DMS 273 treated with DMSO at 0.1 percent for 48 hours (cell line): ENCODE data around the gene GP9.

Source experiments
- DNase-seq: peaks from one replicate; lab custom pipeline; 2025; lab: John Stamatoyannopoulos, UW

The GP9 gene

DNA sequence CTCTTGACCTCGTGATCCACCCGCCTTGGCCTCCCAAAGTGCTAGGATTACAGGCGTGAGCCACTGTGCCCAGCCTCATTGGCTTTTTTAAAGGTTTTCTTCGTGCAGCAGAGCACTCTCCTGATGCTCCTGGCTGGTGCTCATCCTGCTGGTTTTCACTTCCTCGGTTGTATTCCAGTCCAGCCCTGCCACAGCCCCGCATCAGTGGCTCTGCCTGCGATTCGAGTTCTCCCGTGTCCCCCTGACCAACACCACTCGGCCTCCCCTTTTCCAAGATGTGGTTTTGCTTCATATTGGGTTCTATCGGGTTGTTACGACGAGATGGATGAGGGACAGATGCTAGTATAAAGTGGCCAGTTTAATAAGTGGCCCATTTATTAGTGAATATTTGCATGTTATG, 31.7 kb upstream of the GP9 start:
- DNase-seq, result no peak

- no peak for DNase-seq
Observed at GRCh38 chr3:129030611-129031010, 30.0 kb upstream of the GP9 start.

GRCh38 chr3:129031476-129032215, 28.9 kb upstream of the GP9 start:
- no peak for DNase-seq

DNA sequence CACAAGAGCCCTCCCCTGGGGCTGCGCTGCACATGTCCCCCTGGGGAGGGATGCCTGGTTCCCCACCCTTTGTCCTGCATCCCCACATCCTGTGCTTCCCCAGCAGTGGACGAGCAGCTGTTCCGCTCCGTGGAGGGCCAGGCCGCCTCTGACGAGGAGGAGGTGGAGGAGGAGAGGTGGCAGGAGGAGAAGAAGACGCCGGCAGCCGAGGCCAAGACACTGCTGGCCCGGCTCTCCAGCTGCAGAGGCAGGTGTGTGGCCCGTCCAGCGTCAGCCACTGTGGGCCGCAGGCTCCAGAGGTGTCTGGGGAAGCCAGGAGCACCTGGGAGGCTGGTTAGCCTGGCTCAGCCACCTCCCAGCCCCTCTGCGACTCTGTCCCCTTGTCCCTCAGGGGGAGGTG, 27.9 kb upstream of the GP9 start:
- DNase-seq, result no peak

DNA sequence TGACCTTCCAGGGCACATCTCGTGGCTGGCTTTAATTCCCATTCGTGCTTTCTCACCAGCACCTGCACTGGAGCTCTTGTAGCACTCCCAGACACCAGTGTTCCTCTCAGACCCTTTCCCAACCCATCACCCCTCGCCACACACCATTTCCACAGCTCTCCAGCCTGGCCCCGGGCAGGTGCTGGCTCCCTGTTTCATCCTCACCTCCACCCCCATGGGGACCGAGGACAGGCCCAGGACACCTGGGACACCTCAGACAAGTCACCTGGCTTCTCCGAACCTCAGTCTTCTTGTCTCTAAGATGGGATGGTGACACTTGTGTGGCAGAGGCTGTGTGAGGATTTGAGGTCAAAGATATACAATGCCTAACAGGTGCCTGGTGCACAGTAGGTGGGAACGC, 27.4 kb upstream of the GP9 start:
- DNase-seq, result no peak

- no peak for DNase-seq
Observed at GRCh38 chr3:129033633-129034321, 26.8 kb upstream of the GP9 start.

DNA sequence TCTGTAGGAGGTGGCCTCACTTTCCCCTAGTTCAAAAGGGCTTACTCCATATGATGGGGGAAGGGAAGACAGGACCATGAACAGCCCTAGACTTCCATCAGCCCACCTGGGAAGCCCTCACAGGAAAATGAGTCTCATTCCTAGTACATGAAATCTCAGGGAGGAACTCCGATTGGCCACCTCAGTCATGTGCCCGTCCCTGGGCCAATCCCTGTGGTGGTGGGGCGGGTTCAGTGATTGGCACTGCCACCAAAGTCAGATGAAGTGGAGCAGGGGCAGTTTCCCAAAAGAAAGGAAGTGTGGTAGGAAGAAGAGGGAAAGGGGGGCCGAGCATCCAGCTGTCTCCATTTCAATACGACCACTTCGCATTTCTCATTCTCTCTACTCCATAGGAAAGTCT, 25.9 kb upstream of the GP9 start:
- DNase-seq, result no peak

DNA sequence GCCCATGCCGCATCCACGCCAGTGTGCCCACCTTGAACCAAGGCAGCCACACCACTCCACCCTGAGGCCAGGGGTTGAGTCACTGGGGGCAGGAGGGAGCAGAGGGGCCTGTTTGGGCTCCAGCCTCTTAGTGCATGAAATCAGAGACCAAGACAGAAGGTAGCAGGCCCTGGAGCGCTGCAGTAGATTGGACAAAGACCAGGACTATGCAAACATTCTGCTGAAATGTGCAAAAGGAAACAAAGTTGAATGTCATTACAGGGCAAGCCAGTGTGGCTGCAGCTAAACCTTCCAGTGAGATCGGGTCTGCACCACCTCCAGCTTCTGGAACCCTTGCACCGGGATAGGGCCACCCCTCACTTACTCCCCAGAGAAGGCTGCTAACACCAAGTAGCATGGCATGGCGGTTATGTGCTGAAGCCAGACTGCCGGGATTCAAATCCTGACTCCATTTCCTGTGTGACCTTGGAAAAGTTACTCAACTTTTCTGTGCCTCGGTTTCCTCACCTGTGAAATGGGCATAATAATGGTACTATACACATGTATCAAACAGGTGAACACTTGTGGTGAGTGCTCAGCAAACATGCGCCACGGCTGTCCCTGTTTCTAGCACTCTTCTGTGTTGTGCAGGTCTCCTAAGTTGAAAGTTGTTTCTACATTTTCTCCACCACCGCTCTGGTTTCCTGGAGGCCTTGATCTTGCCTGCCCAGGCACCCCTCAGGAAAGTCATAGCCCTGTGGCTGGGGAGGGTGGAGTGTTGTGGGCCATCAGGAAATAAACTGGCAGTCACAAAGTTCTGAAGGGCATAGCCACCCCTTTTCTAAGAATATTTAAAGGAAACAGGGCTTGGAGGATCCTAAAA, 25.0 kb upstream of the GP9 start:
- no peak for DNase-seq

DNA sequence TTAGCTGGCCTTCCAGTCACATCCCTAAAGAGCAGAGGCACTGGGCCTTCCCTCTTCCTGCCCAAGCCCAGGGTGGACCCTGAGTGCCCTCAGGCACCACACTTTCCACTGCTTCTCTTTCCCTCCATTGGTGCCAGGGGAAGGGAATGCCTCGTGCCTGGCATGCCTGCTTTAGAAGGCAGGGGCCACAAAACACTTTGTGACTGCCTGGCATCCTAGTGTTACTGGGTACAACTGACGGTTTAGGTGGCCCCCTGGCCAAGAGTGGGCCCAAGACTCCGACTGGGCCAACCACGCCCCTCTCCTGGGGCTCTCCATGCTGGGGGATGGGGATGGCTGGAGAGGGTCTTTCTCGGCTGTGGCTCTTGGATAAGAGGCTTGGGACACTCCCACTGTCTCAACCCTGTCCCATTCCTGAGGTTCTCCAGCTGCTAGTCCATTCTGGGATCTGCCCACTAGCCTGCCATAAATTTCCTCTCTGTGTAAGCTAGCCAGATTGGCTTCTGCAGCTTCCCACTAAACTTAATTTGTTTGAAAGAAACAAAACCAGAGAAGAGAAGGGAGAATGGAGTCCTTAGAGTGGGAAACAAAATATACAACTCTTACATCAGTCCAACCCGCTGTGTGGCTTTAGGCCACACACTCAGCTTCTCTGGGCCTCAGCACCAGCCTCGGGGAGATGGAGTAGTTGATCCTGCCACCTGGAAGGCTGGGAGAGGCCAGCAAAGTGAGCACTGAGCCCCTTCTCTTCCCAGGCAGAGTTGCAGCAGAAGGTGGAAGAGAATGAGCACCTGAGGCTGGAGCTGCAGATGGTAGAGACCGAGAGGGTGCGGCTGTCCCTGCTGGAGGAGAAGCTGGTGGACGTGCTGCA, 24.1 kb upstream of the GP9 start:
- DNase-seq, result no peak

DNA sequence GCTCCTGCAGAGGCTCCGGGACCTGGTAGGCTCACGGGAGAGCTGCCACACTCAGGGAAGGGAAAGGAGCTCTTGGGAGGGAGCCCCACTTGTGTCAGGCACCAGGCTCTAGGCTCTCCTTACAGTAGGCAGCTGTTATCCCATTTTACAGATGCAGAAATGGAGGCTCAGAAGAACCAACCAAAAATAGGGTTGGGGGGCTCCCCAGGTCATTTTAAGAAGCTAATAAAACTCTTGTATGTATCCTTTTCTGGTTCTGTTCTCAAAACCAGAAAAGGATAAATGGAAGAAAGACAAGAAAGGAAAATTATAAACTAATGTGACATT, 23.5 kb upstream of the GP9 start:
- no peak for DNase-seq

- DNase-seq, result no peak
Observed at GRCh38 chr3:129038121-129038855, 22.3 kb upstream of the GP9 start.

DNA sequence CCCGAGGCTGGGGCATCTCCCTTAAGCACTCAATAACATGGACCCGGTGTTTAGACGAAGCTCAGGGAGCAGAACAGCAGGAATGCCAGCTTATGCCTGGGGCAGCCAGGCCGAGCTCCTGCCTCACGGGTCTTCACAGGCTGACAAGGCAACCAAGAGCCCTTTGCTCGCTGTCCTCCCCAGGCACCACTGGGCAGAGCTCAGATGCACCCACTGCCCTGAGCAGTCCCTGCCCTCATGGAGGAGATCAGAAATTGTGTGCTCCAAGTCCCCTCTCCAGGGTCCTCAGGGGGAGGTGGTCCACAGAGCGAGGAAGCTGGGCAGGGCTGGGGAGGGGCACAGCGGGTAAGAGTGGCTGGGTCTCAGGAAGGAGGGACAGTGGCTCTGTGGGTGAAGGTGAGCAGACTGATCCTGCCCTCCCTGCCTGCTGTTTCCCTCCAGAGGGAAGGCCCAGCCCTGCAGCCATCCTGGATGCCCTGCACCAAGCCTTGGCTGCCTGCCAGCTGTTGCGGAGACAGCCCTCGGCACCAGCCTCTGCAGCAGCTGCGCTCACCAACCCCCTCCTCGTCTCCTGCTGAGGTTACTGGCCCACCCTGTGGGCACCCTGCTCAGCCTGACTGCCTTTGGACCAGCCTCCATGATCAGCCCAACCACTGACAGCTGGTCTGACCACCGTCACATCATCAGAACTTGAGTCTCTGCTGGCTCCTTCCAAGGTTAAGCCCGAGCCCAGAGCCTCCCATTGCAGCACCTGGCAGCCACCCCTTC, 21.1 kb upstream of the GP9 start:
- peak; percentile 70 for DNase-seq

DNA sequence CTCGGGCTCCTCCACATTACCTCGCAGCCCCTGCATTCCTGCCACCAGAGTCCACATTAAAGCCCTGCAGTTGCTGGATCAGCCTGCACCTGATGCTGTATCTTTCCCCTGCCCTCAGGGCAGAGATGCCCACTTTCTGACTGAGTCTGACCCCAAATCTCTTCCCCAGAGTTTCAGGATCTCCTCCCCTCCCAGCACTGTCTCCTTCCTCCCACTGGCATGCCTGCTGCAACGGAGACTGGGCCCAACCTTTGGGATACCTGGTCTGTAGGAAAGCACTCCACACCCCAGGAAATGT, 20.6 kb upstream of the GP9 start:
- DNase-seq, result no peak

- no peak for DNase-seq
Observed at GRCh38 chr3:129040579-129041300, 19.8 kb upstream of the GP9 start.

DNA sequence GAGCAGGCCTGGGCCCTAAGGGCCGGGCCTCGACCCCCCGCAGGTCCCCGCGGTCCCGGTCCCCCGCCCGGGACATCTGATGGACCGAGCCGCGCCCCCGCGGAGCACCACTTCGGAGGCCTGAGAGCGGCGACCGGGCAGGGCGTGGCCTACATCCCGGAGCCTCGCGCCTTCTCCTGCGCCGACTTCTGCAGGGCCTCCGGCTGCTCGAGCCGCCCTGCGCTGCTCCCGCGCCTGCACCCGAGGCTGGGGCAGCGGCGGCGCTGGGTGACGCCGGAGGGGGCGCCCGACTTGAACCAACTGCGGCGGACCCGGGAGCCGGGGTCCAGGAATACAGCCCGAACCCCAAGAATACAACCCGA, 14.9 kb upstream of the GP9 start:
- DNase-seq, result no peak

- no peak for DNase-seq
Observed at GRCh38 chr3:129046037-129046731, 14.4 kb upstream of the GP9 start.

GRCh38 chr3:129046732-129047552, 13.6 kb upstream of the GP9 start:
- DNase-seq, result no peak

DNA sequence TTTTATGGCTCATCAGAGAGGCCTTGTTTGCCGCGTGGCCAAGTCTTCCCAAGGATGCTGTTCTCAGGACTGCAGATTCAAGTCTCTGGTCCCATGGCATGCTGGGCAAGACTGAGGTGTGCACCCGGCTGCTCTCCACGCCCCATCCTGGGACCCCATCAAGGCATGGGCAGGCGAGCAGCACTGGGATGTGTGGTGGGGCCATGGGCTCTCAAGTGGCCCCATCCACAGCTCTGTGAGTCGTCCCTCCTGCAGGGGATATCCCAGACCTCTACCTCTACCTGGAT, 13.1 kb upstream of the GP9 start:
- DNase-seq, result no peak
